Stimulated activated CD8-positive, alpha-beta memory T cell treated with anti-CD3 and anti-CD28 coated beads, Interleukin-12 subunit alpha, Interleukin-12 subunit beta, amount 100 ng/mL, for 1 hour (primary cell): ENCODE measurements around the gene XPR1.

Experiments used
- DNase-seq: peaks from one replicate; pipeline ENCODE4 v3.0.0-alpha.2; 2020; ENCODE audit warnings: low read depth

Gene XPR1

GRCh38 chr1:180631766-180632325 is at the start of gene XPR1:
Gene XPR1, plus strand, starts transcription at chr1:180632022. Its CDS starts 180 bp downstream, at chr1:180632202.
- peak; percentile 97 for DNase-seq

DNA sequence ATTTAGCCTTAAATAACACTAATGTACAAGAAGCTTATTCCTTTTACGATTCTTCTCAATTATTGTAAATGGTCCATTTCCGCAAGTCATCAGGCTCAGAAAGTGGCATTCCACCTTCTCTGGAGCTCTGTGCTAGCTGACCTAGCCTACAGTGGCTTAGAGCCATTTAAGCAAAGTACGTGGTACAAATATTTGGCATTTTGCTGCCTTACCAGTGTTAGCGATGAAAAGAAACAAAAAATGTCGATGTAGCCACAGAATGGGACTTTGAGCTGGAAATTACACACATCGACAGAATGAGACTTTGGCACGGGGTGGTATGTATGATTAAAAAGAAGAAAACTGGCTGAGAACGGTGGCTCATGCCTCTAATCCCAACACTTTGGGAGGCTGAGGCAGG is 47.0 kb upstream of the XPR1 start:
- DNase-seq = no peak

DNA sequence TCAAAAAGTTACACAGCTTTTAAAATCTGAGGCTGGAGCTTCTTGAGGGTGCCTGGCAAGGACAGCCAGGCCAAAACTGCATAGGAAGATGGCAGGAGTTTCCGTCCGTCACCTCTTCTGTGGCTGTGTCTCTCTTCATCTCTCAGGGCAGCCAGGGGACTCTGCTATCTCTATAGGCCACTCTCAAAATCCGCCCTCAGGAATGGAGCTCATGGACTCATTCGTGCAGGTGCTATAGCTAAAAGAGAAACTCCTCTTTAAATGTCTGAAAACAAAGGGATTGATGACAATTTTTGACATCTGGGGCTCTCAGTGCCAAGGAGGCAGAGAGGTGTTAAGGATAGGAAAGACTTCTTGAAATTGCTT is 45.8 kb upstream of the XPR1 start:
- DNase-seq = no peak

DNA sequence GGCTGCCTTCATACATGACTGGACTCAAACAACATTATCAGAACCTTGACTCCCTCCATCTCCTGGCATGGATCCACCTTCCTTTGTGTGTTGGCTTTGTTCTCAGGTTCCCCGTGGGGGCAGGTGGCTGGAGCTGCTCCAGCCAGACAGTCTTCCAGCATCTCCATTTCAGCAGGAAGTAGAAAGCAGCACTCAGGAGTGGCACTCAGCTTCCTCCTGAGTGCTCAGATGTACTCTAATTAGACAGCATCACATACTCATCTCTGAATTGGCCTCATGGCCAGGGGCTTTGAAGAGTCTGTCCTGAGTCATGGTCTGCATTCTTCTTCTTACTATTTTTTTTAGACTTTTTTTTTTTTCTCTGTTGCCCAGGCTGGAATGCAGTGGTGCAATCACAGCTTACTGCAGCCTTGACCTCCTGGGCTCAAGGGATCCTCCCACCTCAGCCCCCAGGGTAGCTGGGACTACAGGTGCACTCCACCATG is 45.1 kb upstream of the XPR1 start:
- DNase-seq = no peak

DNA sequence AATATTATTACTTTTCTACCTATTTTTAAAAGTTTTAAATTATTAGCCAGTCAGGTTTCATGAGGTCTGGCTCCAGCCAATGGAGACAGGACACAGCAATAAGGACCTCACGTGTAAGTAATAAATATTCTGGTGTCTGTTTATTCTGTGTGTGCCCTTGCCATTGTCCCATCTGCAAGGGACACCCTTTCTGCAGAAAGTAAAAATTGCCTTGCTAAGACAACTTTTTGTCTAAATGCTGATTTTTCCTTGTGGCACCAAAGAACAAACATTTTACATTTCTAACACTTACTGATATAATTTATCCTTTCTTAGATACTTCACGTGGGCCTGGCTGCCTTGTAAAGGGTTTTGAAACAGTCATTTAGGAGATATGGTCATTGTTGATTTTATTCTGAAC is 43.7 kb upstream of the XPR1 start:
- no peak for DNase-seq

DNA sequence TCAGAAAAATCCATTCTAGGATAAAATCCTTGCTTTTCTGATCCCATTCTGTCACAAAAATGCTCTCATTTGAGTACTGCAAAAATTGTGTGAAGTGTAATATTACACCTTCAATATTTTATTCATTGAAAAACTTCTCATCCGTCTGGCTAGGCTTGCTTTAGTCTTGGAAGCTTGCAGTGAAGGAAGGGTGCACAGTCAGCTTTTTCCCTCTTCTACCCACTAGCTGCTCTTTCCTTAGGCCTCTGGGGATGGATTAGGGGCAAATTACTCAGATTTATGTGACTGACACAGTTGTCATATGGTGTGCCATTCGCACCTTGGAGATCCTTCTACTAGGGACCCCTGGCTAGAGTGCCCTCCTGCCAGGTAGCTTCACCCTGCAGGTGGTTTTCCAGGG is 40.9 kb upstream of the XPR1 start:
- no peak for DNase-seq

- no peak for DNase-seq
Measured at GRCh38 chr1:180593382-180593781, 38.4 kb upstream of the XPR1 start.

GRCh38 chr1:180594723-180595122 is 37.1 kb upstream of the XPR1 start:
- no peak for DNase-seq

DNA sequence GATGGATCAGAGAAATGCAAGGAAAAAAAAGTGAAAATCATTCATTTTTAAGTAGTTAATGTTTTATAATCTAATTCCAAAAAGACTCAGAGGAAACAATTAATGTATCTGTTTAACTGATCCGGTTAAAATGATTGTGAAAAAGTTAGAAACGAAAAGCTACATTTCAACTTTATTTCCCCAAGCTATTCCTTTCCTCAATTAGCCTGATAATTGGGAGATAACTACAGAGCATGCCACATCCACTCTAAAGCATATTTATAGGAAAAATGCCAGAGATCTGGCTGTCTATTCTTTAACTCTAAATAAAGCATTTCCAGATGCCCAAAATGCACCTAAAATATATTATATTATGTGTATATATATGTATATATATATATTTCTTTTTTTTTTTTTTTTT is 35.9 kb upstream of the XPR1 start:
- DNase-seq = no peak

- DNase-seq = no peak
Measured at GRCh38 chr1:180597520-180597919, 34.3 kb upstream of the XPR1 start.

- DNase-seq = no peak
Measured at GRCh38 chr1:180598333-180598974, 33.4 kb upstream of the XPR1 start.

- DNase-seq = no peak
Measured at GRCh38 chr1:180600343-180600742, 31.5 kb upstream of the XPR1 start.

DNA sequence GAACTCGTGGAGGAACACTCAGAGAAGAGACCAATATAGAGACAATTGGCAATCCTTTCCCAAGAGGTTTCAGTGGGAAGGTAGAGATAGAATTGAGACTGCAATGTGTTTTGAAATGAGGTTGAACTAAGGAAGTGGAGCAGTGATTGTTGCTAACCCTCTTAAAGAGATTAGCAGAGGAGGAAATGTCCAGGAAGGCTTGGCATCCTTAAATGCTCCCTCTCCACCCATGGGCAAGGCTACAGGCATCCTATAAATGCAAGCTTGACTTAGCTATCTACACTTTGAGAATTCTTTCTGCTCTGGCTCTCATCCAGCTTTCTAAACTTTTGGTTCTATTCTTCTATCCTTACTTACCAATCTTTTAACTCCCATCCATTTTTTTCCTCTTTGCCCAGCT is 30.3 kb upstream of the XPR1 start:
- DNase-seq = no peak

DNA sequence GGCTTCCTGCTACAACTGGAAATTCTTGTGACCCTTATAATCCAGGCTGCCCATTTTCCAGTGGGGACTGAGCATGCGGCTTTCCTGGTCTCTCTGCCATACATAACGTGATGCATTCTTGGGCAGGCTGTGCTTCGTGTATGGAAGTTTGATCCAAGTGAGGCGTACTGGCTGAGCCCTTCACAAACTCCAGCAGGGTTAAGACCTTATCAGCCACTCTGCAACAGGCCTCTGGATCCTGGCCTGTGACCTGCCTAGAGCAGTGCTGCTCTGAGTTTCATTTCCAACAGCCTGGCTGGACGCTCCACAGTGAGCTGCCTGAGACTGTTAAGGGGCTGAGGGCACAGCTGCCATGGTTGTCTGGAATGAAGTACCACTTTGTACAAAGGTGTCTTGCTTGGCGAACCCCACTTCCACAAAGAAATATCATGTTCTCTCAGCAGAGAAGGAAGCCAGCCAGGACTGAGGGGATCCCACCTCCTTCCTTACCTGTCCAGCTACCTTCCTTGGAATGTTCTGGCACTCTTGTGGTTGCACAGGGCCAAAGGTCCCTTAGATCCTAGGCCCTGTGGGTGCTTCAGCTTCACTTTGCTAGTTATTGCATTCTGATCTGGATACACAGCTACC is 28.5 kb upstream of the XPR1 start:
- no peak for DNase-seq

GRCh38 chr1:180603850-180604226 is 28.0 kb upstream of the XPR1 start:
- DNase-seq = no peak

DNA sequence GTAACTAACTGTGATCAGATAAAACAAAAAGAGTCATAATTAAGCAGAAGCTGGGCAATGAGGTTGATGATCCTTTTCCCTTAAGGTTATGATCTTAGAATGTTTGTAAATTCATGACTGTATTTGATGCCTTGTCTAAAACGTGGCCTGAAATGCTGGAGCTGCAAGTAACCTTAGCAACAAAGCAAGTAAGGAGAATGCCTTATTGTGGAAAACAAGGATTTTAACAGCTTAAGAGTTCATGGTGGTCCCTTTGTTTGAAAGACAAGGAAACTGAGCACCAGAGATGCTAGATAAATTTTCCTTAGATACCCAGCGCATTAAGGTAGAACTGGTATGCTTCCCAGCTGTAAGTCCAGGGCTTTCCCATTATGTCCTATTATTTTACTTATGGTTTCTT is 25.7 kb upstream of the XPR1 start:
- DNase-seq = no peak

DNA sequence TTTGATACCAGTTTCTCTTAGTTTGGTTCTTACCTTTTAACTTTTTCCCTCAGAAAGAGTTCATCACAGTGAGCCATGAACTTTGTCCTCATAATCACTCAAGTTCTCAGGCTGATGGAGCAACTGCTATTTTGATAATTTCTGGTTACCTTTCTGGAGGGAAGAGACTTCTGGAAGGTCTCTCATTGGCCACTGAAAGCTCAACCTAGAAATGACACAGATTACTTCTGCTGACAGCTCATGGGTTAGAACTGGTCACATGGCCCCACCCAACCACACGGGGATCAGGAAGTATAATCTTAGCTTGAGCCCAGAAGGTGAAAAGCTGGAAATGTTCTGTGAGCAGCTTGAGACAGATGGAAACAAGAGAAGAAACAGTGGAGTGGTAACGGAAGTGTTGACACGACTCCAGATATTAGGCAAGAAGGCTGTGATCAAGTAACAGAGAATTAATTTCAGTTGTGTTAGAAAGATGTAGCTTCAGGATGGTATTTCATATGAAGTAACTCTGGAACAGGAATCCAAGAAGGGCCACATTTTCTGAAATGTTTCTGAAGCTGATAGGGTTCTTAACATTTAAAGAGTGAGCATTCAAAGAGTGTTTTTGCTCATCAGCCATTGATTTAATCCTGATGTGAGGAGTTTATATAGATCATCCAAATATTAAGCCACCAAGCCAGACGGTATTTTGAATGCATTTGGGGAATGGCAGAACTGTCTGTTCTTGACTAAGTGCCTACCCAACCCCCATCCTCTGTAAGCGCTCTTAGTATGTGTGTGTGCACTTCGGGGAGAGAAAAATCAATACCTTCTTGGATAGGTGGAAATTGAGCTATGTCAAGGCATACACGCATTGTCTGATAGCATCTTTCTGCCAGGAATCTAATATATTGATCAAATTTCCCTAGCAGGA is 21.9 kb upstream of the XPR1 start:
- no peak for DNase-seq

- DNase-seq = no peak
Measured at GRCh38 chr1:180610556-180611015, 21.2 kb upstream of the XPR1 start.

DNA sequence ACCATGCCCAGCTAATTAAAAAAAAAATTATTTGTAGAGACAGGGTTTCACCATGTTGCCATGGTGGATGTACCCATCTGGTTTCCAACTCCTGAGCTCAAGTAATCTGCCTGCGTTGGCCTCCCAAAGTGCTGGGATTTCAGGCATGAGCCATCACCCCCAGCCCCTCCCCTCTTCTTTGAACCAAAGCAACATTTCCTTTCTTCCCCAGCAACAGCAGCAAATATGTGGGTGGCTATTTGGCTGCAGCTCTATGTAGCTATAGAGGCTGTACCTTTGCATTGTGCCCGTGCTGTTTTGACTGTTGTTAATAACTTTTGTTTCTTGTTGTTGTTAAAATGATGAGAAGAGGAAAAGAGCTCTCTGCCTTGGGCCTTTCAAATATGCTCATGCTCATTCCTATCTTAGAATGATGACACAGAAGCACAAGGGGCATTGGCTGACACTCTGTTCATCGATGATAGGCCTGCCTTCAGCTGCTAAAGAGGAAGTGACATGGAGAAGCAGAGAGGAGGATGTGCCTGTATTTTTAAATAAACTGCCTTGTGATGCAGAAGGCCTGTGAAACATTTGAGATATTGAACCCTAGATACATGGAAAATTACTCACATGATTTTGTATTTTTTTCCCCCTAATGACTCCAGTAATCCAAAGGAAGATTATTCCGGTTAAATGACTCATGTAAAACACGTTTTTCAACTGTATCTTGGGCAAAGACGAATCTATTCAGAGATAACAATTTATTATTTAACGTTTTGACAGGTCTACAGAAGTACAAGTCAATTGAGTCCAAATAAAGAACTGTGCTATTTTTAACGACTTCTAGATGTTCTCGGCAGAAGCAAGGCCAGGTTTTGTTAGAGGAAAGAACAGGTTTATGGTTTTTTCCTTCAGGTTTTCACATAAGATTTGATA is 20.5 kb upstream of the XPR1 start:
- DNase-seq = no peak

GRCh38 chr1:180612632-180613031 is 19.2 kb upstream of the XPR1 start:
- no peak for DNase-seq

- no peak for DNase-seq
Measured at GRCh38 chr1:180614730-180615129, 17.1 kb upstream of the XPR1 start.
